ENCODE data around the gene CCDC13.

The CCDC13 gene

GRCh38 chr3:42732196-42732828 is 40.7 kb downstream of the CCDC13 start:
- no peak overlapping the region for H3K27ac ChIP-seq (ENCODE audit: low read depth, low read length)
- H3K9ac ChIP-seq (ENCODE audit: low read length) = no peak overlapping the region

GRCh38 chr3:42731476-42732195 is 41.4 kb downstream of the CCDC13 start:
- no peaks in the 10 kb centered on the region for H3K36me3 ChIP-seq (ENCODE audit: control insufficient read depth, insufficient read depth, low read length)
- H3K27me3 ChIP-seq (ENCODE audit: control insufficient read depth, insufficient read depth, low read length) = no peaks in the 10 kb centered on the region; the same call in 1 of the 2 replicates
- H3K4me3 ChIP-seq (ENCODE audit: low read depth, low read length) = no peak overlapping the region
- no peak overlapping the region for H3K27ac ChIP-seq (ENCODE audit: low read depth, low read length)
- peaks cover 4% of the 10 kb centered on the region; the same call in 1 of the 2 replicates for H3K9me3 ChIP-seq (ENCODE audit: control insufficient read depth, insufficient read depth, low read depth, low read length)
- H3K4me1 ChIP-seq (ENCODE audit: control insufficient read depth, insufficient read depth, low read length) = peaks cover 42% of the 10 kb centered on the region
- no peak overlapping the region for H3K9ac ChIP-seq (ENCODE audit: low read length)

More at GRCh38 chr3:42732196-42732828, 40.7 kb downstream of the CCDC13 start:
- Histone ChIP-seq H3K4me3 (ENCODE audit: low read depth, low read length) (no peak overlapping the region), H3K4me1 (ENCODE audit: control insufficient read depth, insufficient read depth, low read length) (peaks cover 42% of the 10 kb centered on the region), H3K9me3 (ENCODE audit: control insufficient read depth, insufficient read depth, low read depth, low read length) (peaks cover 4% of the 10 kb centered on the region; the same call in 1 of the 2 replicates), H3K36me3 (ENCODE audit: control insufficient read depth, insufficient read depth, low read length) (no peaks in the 10 kb centered on the region), H3K27me3 (ENCODE audit: control insufficient read depth, insufficient read depth, low read length) (no peaks in the 10 kb centered on the region; the same call in 1 of the 2 replicates)

- Histone ChIP-seq H3K4me1 (ENCODE audit: control insufficient read depth, insufficient read depth, low read length) (peaks cover 34% of the 10 kb centered on the region), H3K9me3 (ENCODE audit: control insufficient read depth, insufficient read depth, low read depth, low read length) (peaks cover 4% of the 10 kb centered on the region; the same call in 1 of the 2 replicates), H3K27me3 (ENCODE audit: control insufficient read depth, insufficient read depth, low read length) (no peaks in the 10 kb centered on the region; the same call in 1 of the 2 replicates), H3K36me3 (ENCODE audit: control insufficient read depth, insufficient read depth, low read length) (no peaks in the 10 kb centered on the region), H3K9ac (ENCODE audit: low read length) (no peak overlapping the region), H3K27ac (ENCODE audit: low read depth, low read length) (no peak overlapping the region), H3K4me3 (ENCODE audit: low read depth, low read length) (no peak overlapping the region)
These were observed 42.2 kb downstream of the CCDC13 start for GRCh38 chr3:42730706-42731420.

GRCh38 chr3:42730294-42730693 is 42.8 kb downstream of the CCDC13 start:
- H3K27ac ChIP-seq (ENCODE audit: low read depth, low read length) = no peak overlapping the region
- H3K9ac ChIP-seq (ENCODE audit: low read length) = no peak overlapping the region
- no peak overlapping the region for H3K4me3 ChIP-seq (ENCODE audit: low read depth, low read length)
- no peaks in the 10 kb centered on the region; the same call in 1 of the 2 replicates for H3K27me3 ChIP-seq (ENCODE audit: control insufficient read depth, insufficient read depth, low read length)
- no peaks in the 10 kb centered on the region for H3K36me3 ChIP-seq (ENCODE audit: control insufficient read depth, insufficient read depth, low read length)
- peaks cover 29% of the 10 kb centered on the region for H3K4me1 ChIP-seq (ENCODE audit: control insufficient read depth, insufficient read depth, low read length)
- H3K9me3 ChIP-seq (ENCODE audit: control insufficient read depth, insufficient read depth, low read depth, low read length) = peaks cover 4% of the 10 kb centered on the region; the same call in 1 of the 2 replicates

GRCh38 chr3:42729404-42730145 is 43.5 kb downstream of the CCDC13 start:
- no peak overlapping the region for H3K27ac ChIP-seq (ENCODE audit: low read depth, low read length)
- H3K36me3 ChIP-seq (ENCODE audit: control insufficient read depth, insufficient read depth, low read length) = no peaks in the 10 kb centered on the region
- H3K4me1 ChIP-seq (ENCODE audit: control insufficient read depth, insufficient read depth, low read length) = peaks cover 21% of the 10 kb centered on the region
- H3K4me3 ChIP-seq (ENCODE audit: low read depth, low read length) = no peak overlapping the region
- H3K9ac ChIP-seq (ENCODE audit: low read length) = no peak overlapping the region
- H3K27me3 ChIP-seq (ENCODE audit: control insufficient read depth, insufficient read depth, low read length) = no peaks in the 10 kb centered on the region; the same call in 1 of the 2 replicates
- peaks cover 4% of the 10 kb centered on the region; the same call in 1 of the 2 replicates for H3K9me3 ChIP-seq (ENCODE audit: control insufficient read depth, insufficient read depth, low read depth, low read length)

- Histone ChIP-seq H3K36me3 (ENCODE audit: control insufficient read depth, insufficient read depth, low read length) (no peaks in the 10 kb centered on the region), H3K9ac (ENCODE audit: low read length) (no peak overlapping the region), H3K27ac (ENCODE audit: low read depth, low read length) (no peak overlapping the region), H3K27me3 (ENCODE audit: control insufficient read depth, insufficient read depth, low read length) (no peaks in the 10 kb centered on the region), H3K4me1 (ENCODE audit: control insufficient read depth, insufficient read depth, low read length) (peaks cover 14% of the 10 kb centered on the region), H3K4me3 (ENCODE audit: low read depth, low read length) (no peak overlapping the region), H3K9me3 (ENCODE audit: control insufficient read depth, insufficient read depth, low read depth, low read length) (peaks cover 4% of the 10 kb centered on the region; the same call in 1 of the 2 replicates)
These were observed 44.2 kb downstream of the CCDC13 start for GRCh38 chr3:42728668-42729364.

- Histone ChIP-seq H3K4me3 (ENCODE audit: low read depth, low read length) (no peak overlapping the region), H3K36me3 (ENCODE audit: control insufficient read depth, insufficient read depth, low read length) (no peaks in the 10 kb centered on the region), H3K27ac (ENCODE audit: low read depth, low read length) (no peak overlapping the region), H3K9me3 (ENCODE audit: control insufficient read depth, insufficient read depth, low read depth, low read length) (peaks cover 4% of the 10 kb centered on the region; the same call in 1 of the 2 replicates), H3K9ac (ENCODE audit: low read length) (no peak overlapping the region), H3K27me3 (ENCODE audit: control insufficient read depth, insufficient read depth, low read length) (no peaks in the 10 kb centered on the region), H3K4me1 (ENCODE audit: control insufficient read depth, insufficient read depth, low read length) (peaks cover 6% of the 10 kb centered on the region)
These were observed 45.0 kb downstream of the CCDC13 start for GRCh38 chr3:42728056-42728455.

- H3K4me3 ChIP-seq (ENCODE audit: low read depth, low read length) = no peak overlapping the region
- H3K9ac ChIP-seq (ENCODE audit: low read length) = no peak overlapping the region
- no peaks in the 10 kb centered on the region for H3K36me3 ChIP-seq (ENCODE audit: control insufficient read depth, insufficient read depth, low read length)
These were observed 47.6 kb downstream of the CCDC13 start for GRCh38 chr3:42725454-42725853.

GRCh38 chr3:42723219-42723618 is 49.8 kb downstream of the CCDC13 start:
- no peaks in the 10 kb centered on the region for H3K36me3 ChIP-seq (ENCODE audit: control insufficient read depth, insufficient read depth, low read length)
- no peaks in the 10 kb centered on the region; the same call in 1 of the 2 replicates for H3K4me1 ChIP-seq (ENCODE audit: control insufficient read depth, insufficient read depth, low read length)
- no peak overlapping the region for H3K9ac ChIP-seq (ENCODE audit: low read length)
- H3K9me3 ChIP-seq (ENCODE audit: control insufficient read depth, insufficient read depth, low read depth, low read length) = no peaks in the 10 kb centered on the region
- H3K27ac ChIP-seq (ENCODE audit: low read depth, low read length) = no peak overlapping the region
- H3K4me3 ChIP-seq (ENCODE audit: low read depth, low read length) = no peak overlapping the region
- H3K27me3 ChIP-seq (ENCODE audit: control insufficient read depth, insufficient read depth, low read length) = no peaks in the 10 kb centered on the region

More at GRCh38 chr3:42725454-42725853, 47.6 kb downstream of the CCDC13 start:
- peaks cover 4% of the 10 kb centered on the region; the same call in 1 of the 2 replicates for H3K9me3 ChIP-seq (ENCODE audit: control insufficient read depth, insufficient read depth, low read depth, low read length)
- H3K4me1 ChIP-seq (ENCODE audit: control insufficient read depth, insufficient read depth, low read length) = no peaks in the 10 kb centered on the region; the same call in 1 of the 2 replicates
- H3K27ac ChIP-seq (ENCODE audit: low read depth, low read length) = no peak overlapping the region
- no peaks in the 10 kb centered on the region for H3K27me3 ChIP-seq (ENCODE audit: control insufficient read depth, insufficient read depth, low read length)

All from HUES6 (cell line).